Uterus (tissue), 4 donors: ENCODE measurements around the gene ZFYVE28. TPM values are rescaled to one million over a fixed set of nuclear protein-coding genes. Genes with fewer than 3 reads are reported as not detected.

Experiments
- DNase-seq, 2 donors: peaks; one replicate each; pipeline ENCODE4 v3.0.0-alpha.2; 2019 to 2020
- H3K27ac ChIP-seq, 2 donors: fragments of 200-600 bp; sonication (generic); 1 replicate in 1 of 2; 2 replicates in 1 of 2; pipeline ENCODE4 v1.5.1; 2016 to 2018
- H3K27me3 ChIP-seq, 2 donors: fragments of 200-600 bp; sonication (generic); one replicate each; pipeline ENCODE4 v1.5.1; 2018 to 2019; ENCODE audit warnings: control low read depth in 1 of 2
- H3K36me3 ChIP-seq, 2 donors: fragments of 200-600 bp; sonication (generic); one replicate each; pipeline ENCODE4 v1.5.1; 2019; ENCODE audit warnings: control low read depth in 1 of 2
- H3K4me1 ChIP-seq, 2 donors: fragments of 200-600 bp; sonication (generic); one replicate each; pipeline ENCODE4 v1.5.1; 2018 to 2019; ENCODE audit warnings: control low read depth in 1 of 2
- H3K4me3 ChIP-seq, 2 donors: fragments of 200-600 bp; sonication (generic); 1 replicate in 1 of 2; 2 replicates in 1 of 2; pipeline ENCODE4 v1.5.1; 2018 to 2019; ENCODE audit warnings: mild to moderate bottlenecking in 1 of 2
- H3K9me3 ChIP-seq, 2 donors: fragments of 200-600 bp; sonication (generic); one replicate each; pipeline ENCODE4 v1.5.1; 2019; ENCODE audit warnings: control low read depth in 1 of 2
- POLR2A ChIP-seq, 2 donors: fragments of 450-650 bp; IDR thresholded peaks; one replicate each; pipeline ENCODE4 v1.6.1; 2016; ENCODE audit warnings: antibody characterized with exemption in 2 of 2, mild to moderate bottlenecking in 1 of 2, moderate library complexity in 1 of 2
- intact Hi-C: fragments of 100-400 bp; cut with DNase I; formaldehyde crosslinking; loops from one replicate; pipeline ENCODE4 v1.15.1; 2023; ENCODE audit warnings: low total_unique reads
- total RNA-seq, 4 donors: library from RNA; depleted of rRNA in 3 of 4; stranded (reverse); fragments of >200 nt in 3 of 4; gene quantifications; one replicate each; pipeline versions ENCODE4 v1.1.0 to v1.2.4, GENCODE V29; 2014 to 2023
- TF ChIP-seq, protein P1 (sequence below), 4 experiments: fragments of 200-600 bp in 2 of 4; fragments of 450-650 bp in 2 of 4; sonication (generic) in 2 of 4; IDR thresholded peaks; one replicate each; pipeline ENCODE4 v1.5.1; 2016 to 2019; ENCODE audit warnings: antibody characterized with exemption in 4 of 4, mild to moderate bottlenecking in 2 of 4, moderate library complexity in 1 of 4
- donor health status: DM: yes; HTN: yes; CAD: no.

The ZFYVE28 gene
- total RNA-seq, 4 donors from 2014 or later, result 5.4 to 16.7 (median 13.4) TPM

DNA sequence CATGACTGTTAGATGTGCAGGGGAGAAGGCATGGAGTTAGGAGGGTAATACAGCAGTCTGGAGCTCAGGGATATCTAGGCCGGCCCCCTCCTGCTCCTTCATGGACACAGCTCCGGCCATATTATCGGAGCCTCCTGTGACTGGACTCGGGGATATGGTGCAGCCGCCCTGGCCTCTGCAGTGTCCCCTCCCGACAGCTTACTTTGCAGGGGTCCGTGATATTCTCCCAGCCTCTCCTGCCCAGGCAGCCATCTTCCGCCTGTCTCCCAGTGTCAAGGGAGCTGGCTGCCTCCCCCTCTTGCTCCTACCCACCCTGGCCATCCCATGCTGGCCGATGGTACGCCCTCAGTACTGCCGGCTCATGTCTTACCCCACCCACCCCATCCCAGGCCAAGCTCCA lies 30.6 kb upstream of the ZFYVE28 start:
- Histone ChIP-seq H3K4me1 (no peaks in the 10 kb centered on the region), H3K36me3 (no peaks in the 10 kb centered on the region), H3K4me3 (no peak overlapping the region), H3K9me3 (no peaks in the 10 kb centered on the region), H3K27me3 (no peaks in the 10 kb centered on the region), H3K27ac (no peak overlapping the region)
- no peak for DNase-seq
- intact Hi-C loops, result no loop called here
- TF ChIP-seq, protein P1, sequence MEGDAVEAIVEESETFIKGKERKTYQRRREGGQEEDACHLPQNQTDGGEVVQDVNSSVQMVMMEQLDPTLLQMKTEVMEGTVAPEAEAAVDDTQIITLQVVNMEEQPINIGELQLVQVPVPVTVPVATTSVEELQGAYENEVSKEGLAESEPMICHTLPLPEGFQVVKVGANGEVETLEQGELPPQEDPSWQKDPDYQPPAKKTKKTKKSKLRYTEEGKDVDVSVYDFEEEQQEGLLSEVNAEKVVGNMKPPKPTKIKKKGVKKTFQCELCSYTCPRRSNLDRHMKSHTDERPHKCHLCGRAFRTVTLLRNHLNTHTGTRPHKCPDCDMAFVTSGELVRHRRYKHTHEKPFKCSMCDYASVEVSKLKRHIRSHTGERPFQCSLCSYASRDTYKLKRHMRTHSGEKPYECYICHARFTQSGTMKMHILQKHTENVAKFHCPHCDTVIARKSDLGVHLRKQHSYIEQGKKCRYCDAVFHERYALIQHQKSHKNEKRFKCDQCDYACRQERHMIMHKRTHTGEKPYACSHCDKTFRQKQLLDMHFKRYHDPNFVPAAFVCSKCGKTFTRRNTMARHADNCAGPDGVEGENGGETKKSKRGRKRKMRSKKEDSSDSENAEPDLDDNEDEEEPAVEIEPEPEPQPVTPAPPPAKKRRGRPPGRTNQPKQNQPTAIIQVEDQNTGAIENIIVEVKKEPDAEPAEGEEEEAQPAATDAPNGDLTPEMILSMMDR (IDR thresholded peaks at IDR 0.05), result no peak
- no peak for TF ChIP-seq POLR2A (IDR thresholded peaks at IDR 0.05)

GRCh38 chr4:2448589-2448988 lies 30.1 kb upstream of the ZFYVE28 start:
- Histone ChIP-seq H3K36me3 (no peaks in the 10 kb centered on the region), H3K4me1 (no peaks in the 10 kb centered on the region), H3K4me3 (no peak overlapping the region), H3K27ac (no peak overlapping the region), H3K27me3 (no peaks in the 10 kb centered on the region), H3K9me3 (no peaks in the 10 kb centered on the region)
- intact Hi-C loops, result no loop called here
- no peak for DNase-seq
- TF ChIP-seq POLR2A (IDR thresholded peaks at IDR 0.05), result no peak
- TF ChIP-seq, protein P1 (IDR thresholded peaks at IDR 0.05), result no peak

GRCh38 chr4:2446656-2447564 lies 28.5 kb upstream of the ZFYVE28 start:
- H3K4me1 ChIP-seq, result no peaks in the 10 kb centered on the region
- no peak for TF ChIP-seq POLR2A (IDR thresholded peaks at IDR 0.05)
- TF ChIP-seq, protein P1 (IDR thresholded peaks at IDR 0.05), result no peak
- no peak for DNase-seq
- H3K27me3 ChIP-seq, result no peaks in the 10 kb centered on the region
- no peaks in the 10 kb centered on the region for H3K36me3 ChIP-seq
- no peak overlapping the region for H3K27ac ChIP-seq
- H3K4me3 ChIP-seq, result no peak overlapping the region
- H3K9me3 ChIP-seq, result no peaks in the 10 kb centered on the region
- intact Hi-C loops, result no loop called here

DNA sequence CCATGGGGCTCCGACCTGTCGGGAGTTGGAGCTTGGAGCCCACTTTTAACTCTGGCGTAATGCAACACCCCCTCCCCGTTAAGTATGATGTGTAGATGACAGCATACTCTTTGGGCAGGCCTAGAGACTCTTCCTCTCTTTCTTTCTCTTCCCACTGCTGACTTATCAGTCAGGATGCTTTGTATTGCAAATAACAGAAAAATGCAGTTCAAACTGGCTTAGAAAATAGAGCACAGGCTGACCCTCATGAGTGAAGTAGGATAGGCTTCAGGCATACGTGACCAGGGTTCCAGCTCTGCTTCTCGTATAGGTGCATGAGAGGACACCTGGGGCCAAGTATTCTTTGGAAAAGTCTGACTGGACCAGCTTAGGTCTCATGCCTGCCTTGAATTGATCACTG lies 27.1 kb upstream of the ZFYVE28 start:
- Histone ChIP-seq H3K27ac (no peak overlapping the region), H3K36me3 (no peaks in the 10 kb centered on the region), H3K4me1 (no peaks in the 10 kb centered on the region), H3K9me3 (no peaks in the 10 kb centered on the region), H3K4me3 (no peak overlapping the region), H3K27me3 (no peaks in the 10 kb centered on the region)
- intact Hi-C loops, result no loop called here
- TF ChIP-seq, protein P1 (IDR thresholded peaks at IDR 0.05), result no peak
- TF ChIP-seq POLR2A (IDR thresholded peaks at IDR 0.05), result no peak
- DNase-seq, result no peak

- Histone ChIP-seq H3K36me3 (no peaks in the 10 kb centered on the region), H3K4me1 (no peaks in the 10 kb centered on the region), H3K9me3 (no peaks in the 10 kb centered on the region), H3K27ac (no peak overlapping the region), H3K4me3 (no peak overlapping the region), H3K27me3 (no peaks in the 10 kb centered on the region)
- no peak for DNase-seq
- intact Hi-C loops, result no loop called here
- TF ChIP-seq, protein P1 (IDR thresholded peaks at IDR 0.05), result no peak
- TF ChIP-seq POLR2A (IDR thresholded peaks at IDR 0.05), result no peak
Observed at GRCh38 chr4:2445130-2445529, 26.7 kb upstream of the ZFYVE28 start.
